Skin of body (tissue), 2 donors: Measurements from ENCODE around the gene FAM13A. TPM values are rescaled to one million over a fixed set of nuclear protein-coding genes. Genes with fewer than 3 reads are reported as not detected.
"Not testable (repeated sequence)": the region's sequence is repeated elsewhere in the genome, so short reads cannot be mapped to it uniquely, and the experiment has no call there.

Experiments used
- DNase-seq: peaks from one replicate; lab custom pipeline; 2025; lab: John Stamatoyannopoulos, UW
- total RNA-seq: library from RNA; depleted of rRNA; stranded (reverse); fragments of >200 nt; gene quantifications from one replicate; pipeline ENCODE4 v1.2.3, GENCODE V29; 2014

Gene FAM13A
- total RNA-seq, 1 donor from 2014 or later, result 71.2 TPM

DNA sequence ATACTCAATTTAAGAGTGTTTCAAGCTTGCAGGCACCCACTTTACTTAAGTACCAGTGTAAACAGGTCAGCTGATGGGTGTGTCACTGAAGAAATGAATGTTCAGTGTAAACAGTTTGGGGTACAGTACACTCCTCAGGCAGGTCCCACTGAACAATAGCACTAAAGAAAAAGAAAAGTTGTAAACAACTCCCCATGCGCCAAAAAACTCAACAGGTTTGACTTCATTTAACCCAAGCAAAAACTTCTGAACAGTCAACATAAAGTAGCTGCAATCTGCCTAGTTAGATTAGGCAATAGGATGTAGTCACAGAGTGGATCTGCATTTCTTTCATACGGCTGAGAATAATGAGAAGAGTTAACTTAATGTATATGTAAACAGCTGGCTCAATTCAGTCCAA lies 93.2 kb downstream of the FAM13A start:
- DNase-seq, result no peak

DNA sequence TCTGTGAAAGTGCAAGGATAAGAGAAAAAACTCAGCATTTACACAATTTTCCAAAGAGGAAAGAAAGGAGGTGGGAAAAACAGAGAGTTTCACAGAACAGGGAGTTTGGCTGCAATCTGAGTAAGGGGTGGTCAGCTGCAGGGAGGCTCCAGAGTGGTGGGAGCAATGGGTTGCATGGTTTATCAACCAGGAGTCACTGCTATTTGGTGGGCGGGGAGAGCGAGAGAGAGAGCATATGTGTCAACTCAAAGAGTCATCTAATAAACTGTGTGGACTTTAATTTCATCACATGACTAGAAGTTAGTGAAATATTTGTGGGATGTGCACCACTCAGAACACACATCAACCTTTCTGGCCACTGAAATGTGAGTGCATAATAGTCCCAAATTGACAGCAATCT lies 94.6 kb downstream of the FAM13A start:
- DNase-seq, result no peak

- DNase-seq, result no peak
These were observed 96.4 kb downstream of the FAM13A start for GRCh38 chr4:88960576-88960975.

DNA sequence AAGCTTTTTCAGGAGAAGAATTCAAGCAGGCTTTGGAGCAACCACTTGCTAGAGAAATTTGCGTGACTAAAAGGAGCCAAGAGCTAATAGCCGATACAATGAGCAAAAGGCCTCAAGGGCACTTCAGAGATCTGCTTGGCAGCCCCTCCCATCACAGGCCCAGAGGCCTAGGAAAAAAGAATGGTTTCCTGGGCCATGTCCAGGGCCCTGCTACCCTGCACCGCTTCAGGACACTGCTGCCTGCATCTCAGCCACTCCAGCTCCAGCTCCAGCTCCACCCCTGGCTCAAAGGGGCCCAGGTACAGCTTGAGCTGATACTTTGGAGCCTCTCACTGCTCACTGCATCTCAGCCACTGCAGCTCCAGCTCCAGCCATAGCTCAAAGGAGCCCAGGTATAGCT lies 98.9 kb downstream of the FAM13A start:
- no peak for DNase-seq

DNA sequence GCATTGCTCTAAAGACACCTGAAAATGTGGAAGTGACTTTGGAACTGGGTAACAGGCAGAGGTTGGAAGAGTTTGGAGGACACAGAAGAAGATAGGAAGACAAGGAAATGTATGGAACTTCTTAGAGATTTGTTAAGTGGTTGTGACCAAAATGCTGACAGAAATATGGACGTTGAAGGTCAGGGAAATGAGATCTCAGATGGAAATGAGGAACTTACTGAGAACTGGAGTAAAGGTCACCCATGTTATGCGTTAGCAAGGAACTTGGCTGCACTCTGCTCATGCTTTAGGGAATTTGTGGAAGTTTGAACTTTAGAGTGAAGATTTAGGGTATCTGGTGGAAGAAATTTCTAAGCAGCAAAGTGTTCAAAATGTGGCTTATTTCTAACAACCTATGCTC lies 99.4 kb downstream of the FAM13A start:
- no peak for DNase-seq

DNA sequence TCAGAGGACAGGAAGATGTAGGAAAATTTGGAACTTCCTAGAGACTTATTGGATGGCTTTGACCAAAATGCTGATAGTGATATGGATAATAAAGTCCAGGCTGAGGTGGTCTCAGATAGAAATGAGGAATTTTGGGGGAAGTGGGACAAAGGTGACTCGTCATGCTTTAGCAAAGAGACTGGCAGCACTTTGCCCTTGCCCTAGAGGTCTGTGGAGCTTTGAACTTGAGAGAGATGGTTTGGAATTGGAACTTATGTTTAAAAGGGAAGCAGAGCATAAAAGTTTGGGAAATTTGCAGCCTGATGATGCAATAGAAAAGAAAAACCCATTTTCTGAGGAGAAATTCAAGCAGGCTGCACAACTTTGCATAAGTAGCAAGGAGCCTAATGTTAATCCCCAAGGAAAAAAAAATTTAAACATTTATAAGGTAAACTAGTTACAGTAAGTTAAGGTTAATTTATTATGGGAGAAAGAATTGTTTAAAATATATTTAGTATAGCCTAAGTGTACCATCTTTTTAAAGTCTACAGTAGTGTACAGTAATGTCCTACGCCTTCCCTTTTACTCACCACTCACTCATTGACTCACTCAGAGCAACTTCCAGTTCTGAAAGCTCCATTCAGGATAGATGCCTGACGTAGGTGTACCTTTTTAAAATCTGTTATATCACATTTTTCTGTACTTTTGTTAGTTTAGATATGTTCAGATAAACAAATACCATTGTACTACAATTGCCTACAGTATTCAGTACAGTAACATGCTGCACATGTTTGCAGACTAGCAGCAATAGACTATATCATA lies 101.2 kb downstream of the FAM13A start:
- no peak for DNase-seq

GRCh38 chr4:88953400-88953799 lies 103.6 kb downstream of the FAM13A start:
- DNase-seq, result no peak

DNA sequence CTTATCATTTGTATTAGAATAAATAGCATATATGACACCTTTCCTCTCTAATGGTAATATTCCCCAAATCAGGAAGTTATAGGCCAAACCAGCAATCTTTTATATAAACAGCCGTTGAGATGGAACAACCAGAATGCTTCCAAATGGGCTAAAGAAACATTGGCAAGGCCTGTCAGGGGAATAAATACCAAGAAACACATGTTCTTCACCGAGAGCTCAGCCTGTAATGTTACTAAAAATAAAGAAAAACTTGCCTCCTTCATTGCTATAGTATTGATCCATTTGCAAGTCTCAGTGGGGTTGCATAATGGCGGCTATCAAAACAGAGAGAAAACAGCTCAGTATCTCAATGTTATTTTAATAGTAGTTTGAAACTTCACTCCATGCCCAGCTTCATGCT lies 104.9 kb downstream of the FAM13A start:
- no peak for DNase-seq

GRCh38 chr4:88949605-88950004 lies 107.4 kb downstream of the FAM13A start:
- DNase-seq, result no peak

DNA sequence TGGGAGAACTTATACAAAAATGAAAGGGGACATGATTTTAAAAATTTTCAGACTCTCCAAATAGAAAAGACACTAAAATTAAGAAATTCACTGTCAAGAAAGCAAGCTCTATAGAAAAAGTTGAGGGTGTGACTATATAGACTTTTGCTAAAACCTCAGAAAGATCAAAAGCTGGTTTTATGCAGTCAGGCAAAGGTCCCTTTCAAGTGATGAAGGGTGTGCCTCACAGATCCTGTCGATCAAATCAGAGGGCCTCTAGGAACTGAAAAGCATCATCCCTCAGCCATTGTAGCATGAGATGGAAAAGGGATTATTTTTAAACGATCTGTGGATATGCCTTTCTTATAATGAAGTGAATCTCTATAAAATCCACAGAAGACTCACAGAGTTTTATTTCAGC lies 116.5 kb downstream of the FAM13A start:
- no peak for DNase-seq

GRCh38 chr4:88939697-88940096 lies 117.3 kb downstream of the FAM13A start:
- DNase-seq, result no peak

DNA sequence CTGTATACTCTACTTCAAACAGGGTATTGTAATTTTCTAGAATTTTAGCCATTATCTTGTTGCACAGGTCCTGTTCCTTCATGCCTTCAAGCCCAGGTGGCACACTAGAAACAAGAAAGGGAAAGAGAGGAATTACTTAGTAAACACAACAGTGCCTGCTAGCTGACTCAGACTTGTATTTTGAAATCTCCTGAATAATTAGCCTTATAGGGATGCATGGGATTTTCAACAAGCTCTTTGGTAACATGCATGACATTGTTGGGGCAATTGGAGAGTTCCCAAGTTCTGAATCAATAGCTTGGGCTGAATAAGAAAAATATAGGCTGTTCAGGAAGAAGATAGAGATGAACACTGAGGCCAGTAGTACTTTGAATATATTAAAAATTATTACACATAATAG lies 118.8 kb downstream of the FAM13A start:
- no peak for DNase-seq

DNA sequence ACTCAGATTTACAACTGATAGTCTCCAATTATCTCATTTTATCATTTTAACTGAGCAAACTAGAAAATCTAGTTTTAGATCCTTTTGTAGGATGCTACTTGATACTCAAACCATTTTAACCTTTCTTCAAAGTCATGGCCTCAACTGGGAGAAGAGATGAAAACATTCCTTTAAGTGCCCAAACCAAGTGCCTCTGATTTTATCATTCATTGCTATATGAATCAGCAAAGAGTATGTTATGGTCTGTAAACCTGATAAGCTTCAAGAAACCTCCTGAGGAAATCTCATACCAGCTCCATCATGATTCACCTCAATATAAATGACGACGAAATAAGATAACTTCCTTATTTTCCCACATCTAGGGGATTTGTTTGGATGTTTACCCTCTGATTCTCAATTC lies 119.9 kb downstream of the FAM13A start:
- DNase-seq, result no peak

DNA sequence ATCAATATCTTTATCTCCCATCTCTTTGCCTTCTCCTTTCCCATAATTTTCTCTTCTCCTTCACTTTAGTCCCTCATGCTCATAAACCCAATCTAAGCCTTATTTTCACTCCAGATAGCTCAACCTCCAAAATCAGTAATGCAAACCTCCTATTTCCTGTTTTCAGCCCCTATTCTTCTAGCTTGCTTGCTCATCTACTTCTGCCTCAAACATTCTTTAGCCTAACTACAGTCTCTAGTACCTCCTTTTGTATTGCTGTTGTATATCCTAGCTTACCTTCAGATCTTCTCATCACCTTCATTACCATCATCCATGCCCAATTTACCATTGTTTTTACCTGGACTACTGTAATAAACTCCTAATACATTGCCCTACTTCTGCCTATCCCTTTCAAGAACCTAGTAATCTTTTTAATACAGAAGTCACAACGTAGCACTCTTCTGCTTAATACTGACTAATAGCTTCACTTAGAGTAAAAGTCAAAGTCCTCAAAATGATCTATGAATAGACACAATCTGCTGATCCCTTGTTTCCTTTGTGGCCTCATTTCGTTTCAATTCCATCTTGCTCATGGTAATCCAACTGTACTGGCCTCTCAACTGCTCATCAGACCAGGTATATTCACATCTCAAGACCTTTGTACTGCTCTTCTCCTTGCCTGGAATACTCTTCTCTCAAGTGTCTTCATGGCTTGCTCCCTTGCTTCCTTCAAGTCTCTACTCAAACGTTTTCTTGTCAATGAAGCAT lies 123.4 kb downstream of the FAM13A start:
- DNase-seq, result no peak

DNA sequence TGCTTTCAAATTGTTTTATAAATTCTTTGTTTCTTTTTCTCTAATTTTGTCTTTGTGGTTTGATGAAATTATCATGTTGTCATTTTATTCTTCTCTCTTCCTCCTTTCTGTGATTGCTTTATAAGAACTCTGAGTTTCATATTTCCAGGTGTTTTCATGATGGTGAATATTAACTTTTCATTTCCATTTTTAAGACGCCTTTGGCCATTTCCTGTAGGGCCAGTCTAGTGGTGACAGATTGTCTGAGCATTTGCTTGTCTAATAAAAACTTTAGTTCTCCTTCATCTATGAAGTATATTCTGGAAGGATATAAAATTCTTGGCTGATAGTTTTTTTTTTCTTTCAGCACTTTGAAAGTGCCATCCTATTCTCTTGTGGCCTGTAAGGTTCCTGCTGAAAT lies 128.1 kb downstream of the FAM13A start:
- DNase-seq, result no peak

DNA sequence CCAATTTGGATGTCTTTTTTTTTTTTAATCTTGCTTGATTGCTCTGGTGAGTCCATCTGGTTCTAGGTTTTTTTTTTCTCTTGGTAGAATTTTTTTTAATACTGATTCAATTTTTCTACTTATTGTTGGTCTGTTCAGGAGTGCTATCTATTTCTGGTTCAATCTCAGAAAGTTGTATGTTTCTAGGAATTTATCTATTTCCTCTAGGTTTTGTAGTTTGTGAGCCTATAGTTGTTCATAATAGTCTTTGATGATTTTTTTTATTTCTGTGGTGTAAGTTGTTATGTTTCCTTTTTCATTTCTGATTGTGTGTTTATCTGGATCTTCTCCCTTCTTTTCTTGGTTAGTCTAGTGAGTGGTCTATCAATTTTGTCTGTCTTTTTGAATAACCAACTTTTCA lies 129.6 kb downstream of the FAM13A start:
- no peak for DNase-seq

DNA sequence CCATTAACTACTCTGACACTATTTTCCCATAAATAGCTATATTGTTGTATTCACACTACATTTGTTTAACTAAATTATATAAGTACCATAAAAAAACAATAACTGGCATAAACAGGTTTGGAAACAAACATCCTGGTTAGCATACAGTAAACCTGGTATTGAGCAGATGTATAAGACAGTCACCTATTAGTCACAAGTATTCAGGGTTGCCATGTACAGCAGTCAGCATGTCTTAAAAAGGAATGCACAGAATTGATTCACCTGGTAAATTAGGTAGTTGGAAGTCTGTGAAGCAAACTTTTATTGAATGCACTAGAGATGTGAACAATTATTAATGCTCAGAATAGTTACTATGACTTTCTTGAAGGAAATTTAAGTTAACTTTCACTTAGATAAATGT lies 137.9 kb downstream of the FAM13A start:
- DNase-seq, result no peak

GRCh38 chr4:88913181-88913580 lies 143.8 kb downstream of the FAM13A start:
- DNase-seq, result not testable (repeated sequence)

- no peak for DNase-seq
These were observed 145.5 kb downstream of the FAM13A start for GRCh38 chr4:88911246-88912212.

- no peak for DNase-seq
These were observed 146.9 kb downstream of the FAM13A start for GRCh38 chr4:88910101-88910500.

GRCh38 chr4:88908521-88908920 lies 148.5 kb downstream of the FAM13A start:
- no peak for DNase-seq

- no peak for DNase-seq
These were observed 149.0 kb downstream of the FAM13A start for GRCh38 chr4:88908003-88908402.
